Inflammatory macrophage treated with lipopolysaccharide for 4 hours (primary cell): ENCODE results near the gene TYW1.
"Not testable (repeated sequence)": the region's sequence is repeated elsewhere in the genome, so short reads cannot be mapped to it uniquely, and the experiment has no call there.

ENCODE experiments used
- DNase-seq: peaks from one replicate; pipeline ENCODE4 v3.0.0-alpha.2; 2020

TYW1 gene

DNA sequence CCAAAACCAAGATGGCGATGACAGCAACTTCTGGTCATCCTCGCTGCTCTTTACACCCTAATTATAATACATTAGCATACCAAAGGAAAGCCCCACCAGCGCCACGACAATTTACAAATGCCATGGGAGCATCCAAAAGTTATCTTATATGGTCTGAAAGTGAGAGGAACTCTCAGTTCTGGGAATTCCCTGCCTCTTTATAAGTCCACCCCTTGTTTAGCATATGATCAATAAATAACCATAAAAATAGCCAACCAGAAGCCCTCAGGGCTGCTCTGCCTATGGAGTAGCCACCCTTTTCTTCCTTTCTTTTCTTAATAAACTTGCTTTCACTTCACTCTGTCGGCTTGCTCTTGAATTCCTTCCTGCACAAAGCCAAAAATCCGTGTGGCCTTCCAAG lies 262.7 kb downstream of the TYW1 start:
- DNase-seq: not testable (repeated sequence)

DNA sequence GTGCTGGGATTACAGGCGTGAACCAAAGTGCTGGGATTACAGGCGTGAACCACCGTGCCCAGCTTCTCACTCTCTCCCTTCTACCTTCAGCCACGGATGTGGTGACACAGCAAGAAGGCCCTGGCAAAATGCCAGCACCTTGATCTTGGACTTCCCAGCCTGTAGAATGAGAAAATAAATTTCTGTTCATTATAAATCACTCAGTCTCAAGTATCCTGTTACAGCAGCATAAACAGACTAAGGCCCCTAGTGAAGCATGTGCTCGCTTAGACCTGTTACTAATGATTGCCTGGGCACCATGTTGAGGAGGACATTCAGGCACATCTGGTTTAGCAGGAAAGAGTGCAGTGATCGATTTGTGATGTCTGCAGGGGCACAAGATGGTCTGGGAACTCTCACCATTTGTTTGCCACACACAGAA lies 263.5 kb downstream of the TYW1 start:
- DNase-seq: not testable (repeated sequence)

DNA sequence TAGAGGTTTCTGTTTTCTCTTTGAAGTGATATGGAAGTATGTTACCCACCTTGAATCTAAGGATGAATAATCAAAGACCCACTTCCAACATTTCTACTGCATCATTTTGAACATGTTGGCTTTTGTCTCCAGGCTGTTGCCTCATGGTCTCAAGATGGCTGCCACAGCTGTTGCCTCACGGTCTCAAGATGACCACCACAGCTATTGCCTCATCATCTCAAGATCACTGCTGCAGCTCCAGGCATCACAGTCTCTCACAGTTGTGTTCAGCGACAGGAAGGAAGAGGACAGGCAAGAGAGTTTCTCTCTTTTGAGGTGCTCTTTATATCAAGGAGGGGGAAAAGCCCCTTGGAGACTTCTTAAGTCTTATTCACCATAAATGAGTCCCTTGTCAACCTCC lies 267.4 kb downstream of the TYW1 start:
- DNase-seq: peak; percentile 5

DNA sequence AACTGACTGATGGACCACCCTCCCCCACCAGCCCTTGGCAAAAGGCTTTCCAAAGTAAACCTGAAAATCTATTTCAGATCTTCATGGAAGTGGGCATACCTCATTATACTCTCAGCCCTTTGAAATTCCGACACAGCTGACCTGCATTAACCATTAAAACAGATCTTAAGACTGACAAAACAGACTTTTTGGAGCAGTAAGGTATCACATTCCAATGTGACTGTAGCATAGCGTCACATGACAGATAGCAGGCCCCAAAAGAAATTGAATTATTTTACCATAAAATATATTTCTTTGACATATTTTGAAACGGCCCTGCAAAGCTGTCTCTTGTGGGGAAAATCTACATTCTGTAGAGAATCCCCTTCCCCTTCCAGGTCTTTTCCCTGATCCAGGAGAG lies 269.4 kb downstream of the TYW1 start:
- not testable (repeated sequence) for DNase-seq

DNA sequence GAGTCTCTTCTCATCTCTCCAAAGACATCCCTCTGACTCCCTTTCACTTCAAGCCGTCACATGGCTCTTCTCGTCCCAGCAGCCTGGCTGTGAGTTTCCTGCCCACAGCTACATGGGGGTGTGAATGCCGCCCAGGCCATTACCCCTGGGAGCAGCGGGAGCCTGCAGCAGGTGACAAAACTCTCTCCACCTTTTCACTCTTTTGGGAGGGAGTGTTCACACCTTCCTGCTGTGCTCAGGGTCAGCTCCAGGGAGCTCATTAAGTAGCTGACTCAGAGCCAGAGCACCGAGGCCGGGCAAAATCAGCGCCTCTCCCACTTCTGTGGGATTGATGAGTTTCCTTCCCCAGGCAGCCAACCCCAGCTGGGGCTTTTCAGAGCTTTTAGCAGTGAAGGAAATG lies 271.3 kb downstream of the TYW1 start:
- no peak for DNase-seq

DNA sequence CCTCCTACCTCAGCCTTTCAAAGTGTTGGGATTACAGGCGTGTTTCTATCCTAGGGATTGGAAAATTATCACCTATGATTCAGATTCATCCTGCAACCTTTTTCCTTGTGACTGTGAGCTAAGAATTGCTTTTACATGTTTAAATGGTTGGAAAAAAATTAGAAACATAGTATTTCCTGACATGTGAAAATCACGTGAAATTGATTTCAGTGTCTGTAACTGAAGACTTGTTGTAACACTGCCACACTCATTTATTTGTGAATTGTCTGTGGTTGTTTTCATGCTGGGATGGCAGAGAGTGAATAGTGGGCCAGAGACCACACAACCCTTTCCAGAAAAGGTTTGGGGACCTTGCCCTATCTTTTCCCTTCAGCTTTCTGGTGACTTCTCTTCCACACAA lies 273.3 kb downstream of the TYW1 start:
- not testable (repeated sequence) for DNase-seq
